Sigmoid colon (tissue), 3 donors: ENCODE results near the gene TACR1.

ENCODE experiments used
- CTCF ChIP-seq, 4 experiments: fragments of 450-650 bp in 3 of 4; fragments of 200-600 bp in 1 of 4; IDR thresholded peaks; one replicate each; pipeline ENCODE4 v1.5.1; 2016 to 2019; ENCODE audit warnings: antibody characterized with exemption in 4 of 4, mild to moderate bottlenecking in 3 of 4, moderate library complexity in 2 of 4
- POLR2A ChIP-seq, 2 donors: fragments of 450-650 bp; IDR thresholded peaks; one replicate each; pipeline ENCODE4 v1.6.1; 2016; ENCODE audit warnings: antibody characterized with exemption in 2 of 2, mild to moderate bottlenecking in 2 of 2, moderate library complexity in 2 of 2

DNA sequence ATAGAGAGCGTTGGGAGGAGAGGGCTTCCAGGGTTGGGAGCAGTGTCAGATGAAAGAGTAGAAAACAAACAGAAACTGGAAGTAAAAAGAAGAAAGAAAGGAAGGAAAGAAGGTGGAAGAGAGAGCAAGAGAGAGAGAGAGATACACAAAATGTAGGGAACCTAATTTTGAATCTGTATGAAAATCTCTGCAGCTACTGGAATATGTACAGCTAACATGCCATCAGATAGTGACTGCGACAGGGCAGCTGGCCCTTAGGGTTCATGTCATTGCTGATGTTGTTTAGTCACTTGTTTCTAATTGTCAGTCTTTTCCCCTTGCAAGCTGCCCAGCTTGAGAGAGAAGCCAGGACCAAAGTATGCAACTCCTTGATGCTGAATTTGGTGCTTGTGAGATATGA lies 155.0 kb downstream of the TACR1 start:
- no peak for TF ChIP-seq CTCF (IDR thresholded peaks at IDR 0.05)
- no peak for TF ChIP-seq POLR2A (IDR thresholded peaks at IDR 0.05)
